Superior temporal gyrus (tissue), 1 donor: ENCODE measurements around the gene PPP4R3B.

ENCODE experiments used
- DNase-seq: peaks from one replicate; pipeline ENCODE4 v3.0.0-alpha.2; 2016; ENCODE audit errors: extremely low spot score

Gene PPP4R3B

GRCh38 chr2:55511508-55512124 lies 105.8 kb downstream of the PPP4R3B start:
- peak; percentile 66 for DNase-seq

- DNase-seq = no peak
These were observed 114.8 kb downstream of the PPP4R3B start for GRCh38 chr2:55502590-55503141.

- no peak for DNase-seq
These were observed 117.4 kb downstream of the PPP4R3B start for GRCh38 chr2:55500025-55500424.

GRCh38 chr2:55498582-55498981 lies 118.8 kb downstream of the PPP4R3B start:
- no peak for DNase-seq
